Vagina (tissue), 2 donors: ENCODE results near the gene FGA. TPM values are rescaled to one million over a fixed set of nuclear protein-coding genes. Genes with fewer than 3 reads are reported as not detected.

Experiments
- DNase-seq, 2 donors: peaks; one replicate each; pipeline ENCODE4 v3.0.0-alpha.2; 2017; ENCODE audit errors: extremely low spot score in 2 of 2
- H3K27ac ChIP-seq: fragments of 200-600 bp; sonication (generic); one replicate; pipeline ENCODE4 v1.5.1; 2019
- H3K27me3 ChIP-seq: fragments of 200-600 bp; sonication (generic); one replicate; pipeline ENCODE4 v1.5.1; 2019
- H3K36me3 ChIP-seq, 2 donors: fragments of 200-600 bp; sonication (generic); one replicate each; pipeline ENCODE4 v1.5.1; 2017 to 2019
- H3K4me1 ChIP-seq: fragments of 200-600 bp; sonication (generic); one replicate; pipeline ENCODE4 v1.5.1; 2019
- H3K4me3 ChIP-seq, 2 donors: fragments of 200-600 bp; sonication (generic); 1 replicate in 1 of 2; 2 replicates in 1 of 2; pipeline ENCODE4 v1.5.1; 2016 to 2019
- H3K9me3 ChIP-seq: fragments of 200-600 bp; sonication (generic); one replicate; pipeline ENCODE4 v1.5.1; 2019
- POLR2A ChIP-seq, 2 donors: fragments of 450-650 bp; IDR thresholded peaks; one replicate each; pipeline ENCODE4 v1.6.1; 2017; ENCODE audit warnings: antibody characterized with exemption in 2 of 2, mild to moderate bottlenecking in 2 of 2, moderate library complexity in 2 of 2
- POLR2AphosphoS5 ChIP-seq, 2 donors: sonication (generic); formaldehyde crosslinking; IDR thresholded peaks; one replicate each; pipeline ENCODE4 v1.9.0; 2017; ENCODE audit warnings: antibody characterized with exemption in 2 of 2, mild to moderate bottlenecking in 2 of 2, low read depth in 1 of 2; ENCODE audit not compliant: insufficient read depth in 1 of 2
- intact Hi-C: fragments of 100-400 bp; cut with DNase I; formaldehyde crosslinking; loops from one replicate; pipeline ENCODE4 v1.15.1; 2023
- total RNA-seq: library from RNA; depleted of rRNA; stranded (reverse); fragments of >200 nt; gene quantifications from one replicate; pipeline ENCODE4 v1.2.3, GENCODE V29; 2016
- TF ChIP-seq, protein P1 (sequence below), 3 experiments: fragments of 450-650 bp in 2 of 3; fragments of 200-600 bp in 1 of 3; sonication (generic) in 1 of 3; IDR thresholded peaks; one replicate each; pipeline ENCODE4 v1.5.1; 2017 to 2019; ENCODE audit warnings: antibody characterized with exemption in 3 of 3, mild to moderate bottlenecking in 2 of 3, moderate library complexity in 2 of 3

FGA gene
- total RNA-seq, 1 donor from 2014 or later: not detected

DNA sequence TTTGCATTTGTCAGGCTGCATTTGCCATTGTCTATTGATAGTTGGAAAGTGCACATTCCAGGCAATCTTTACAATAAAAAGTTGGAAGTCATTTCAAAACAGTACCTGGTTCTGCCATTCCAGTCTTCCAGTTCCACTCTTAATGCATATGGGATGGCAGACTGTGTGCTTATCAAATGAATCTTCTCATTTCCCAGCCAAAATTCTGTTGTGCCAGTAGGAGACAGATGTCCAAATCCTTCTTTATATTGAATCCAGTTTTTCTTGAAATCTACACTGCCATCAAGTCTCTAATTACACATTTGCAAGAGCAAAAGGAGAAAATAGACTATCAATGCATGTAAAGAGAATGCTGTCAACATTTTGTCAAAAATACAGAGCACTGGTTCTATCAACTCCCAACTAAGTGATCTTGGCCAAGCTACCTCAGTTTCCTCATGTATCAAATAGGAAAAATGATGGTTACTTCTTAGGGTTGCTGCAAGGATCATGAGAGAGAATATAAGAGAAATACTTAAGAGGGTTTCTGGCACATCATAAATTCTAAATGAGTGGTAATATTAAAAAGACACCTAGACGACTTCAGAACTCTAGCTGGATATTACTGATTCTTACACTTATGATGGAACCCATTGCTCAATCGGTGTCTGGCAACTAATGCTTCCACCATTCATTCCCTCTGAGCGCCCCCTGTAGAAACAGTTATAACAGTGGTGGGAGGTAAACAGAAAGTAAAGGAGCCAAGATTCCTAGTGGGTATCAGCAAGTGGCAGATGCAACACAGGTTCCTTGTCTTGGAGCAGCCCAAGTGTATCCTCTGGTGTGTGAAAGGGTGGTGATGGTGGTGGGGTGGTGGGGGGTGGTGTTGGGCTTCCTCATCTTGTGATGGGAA lies 18.1 kb upstream of the FGA start:
- DNase-seq: no peak
- Histone ChIP-seq H3K36me3 (no peaks in the 10 kb centered on the region), H3K27me3 (no peaks in the 10 kb centered on the region), H3K9me3 (no peaks in the 10 kb centered on the region), H3K4me3 (no peak overlapping the region), H3K27ac (no peak overlapping the region), H3K4me1 (no peaks in the 10 kb centered on the region)
- no peak for TF ChIP-seq POLR2A (IDR thresholded peaks at IDR 0.05)
- TF ChIP-seq, protein P1, sequence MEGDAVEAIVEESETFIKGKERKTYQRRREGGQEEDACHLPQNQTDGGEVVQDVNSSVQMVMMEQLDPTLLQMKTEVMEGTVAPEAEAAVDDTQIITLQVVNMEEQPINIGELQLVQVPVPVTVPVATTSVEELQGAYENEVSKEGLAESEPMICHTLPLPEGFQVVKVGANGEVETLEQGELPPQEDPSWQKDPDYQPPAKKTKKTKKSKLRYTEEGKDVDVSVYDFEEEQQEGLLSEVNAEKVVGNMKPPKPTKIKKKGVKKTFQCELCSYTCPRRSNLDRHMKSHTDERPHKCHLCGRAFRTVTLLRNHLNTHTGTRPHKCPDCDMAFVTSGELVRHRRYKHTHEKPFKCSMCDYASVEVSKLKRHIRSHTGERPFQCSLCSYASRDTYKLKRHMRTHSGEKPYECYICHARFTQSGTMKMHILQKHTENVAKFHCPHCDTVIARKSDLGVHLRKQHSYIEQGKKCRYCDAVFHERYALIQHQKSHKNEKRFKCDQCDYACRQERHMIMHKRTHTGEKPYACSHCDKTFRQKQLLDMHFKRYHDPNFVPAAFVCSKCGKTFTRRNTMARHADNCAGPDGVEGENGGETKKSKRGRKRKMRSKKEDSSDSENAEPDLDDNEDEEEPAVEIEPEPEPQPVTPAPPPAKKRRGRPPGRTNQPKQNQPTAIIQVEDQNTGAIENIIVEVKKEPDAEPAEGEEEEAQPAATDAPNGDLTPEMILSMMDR (IDR thresholded peaks at IDR 0.05): no peak
- intact Hi-C loops: no loop called here

GRCh38 chr4:154606728-154607723 lies 16.5 kb upstream of the FGA start:
- TF ChIP-seq POLR2A (IDR thresholded peaks at IDR 0.05): no peak
- TF ChIP-seq, protein P1 (IDR thresholded peaks at IDR 0.05): no peak
- no peak for TF ChIP-seq POLR2AphosphoS5 (IDR thresholded peaks at IDR 0.05; ENCODE audit: insufficient read depth in 1 of 2, low read depth in 1 of 2)
- H3K27ac ChIP-seq: no peak overlapping the region
- no peak overlapping the region for H3K4me3 ChIP-seq
- no peak for DNase-seq
- intact Hi-C loops: no loop called here
- H3K27me3 ChIP-seq: no peaks in the 10 kb centered on the region
- no peaks in the 10 kb centered on the region for H3K9me3 ChIP-seq
- no peaks in the 10 kb centered on the region for H3K36me3 ChIP-seq
- no peaks in the 10 kb centered on the region for H3K4me1 ChIP-seq

DNA sequence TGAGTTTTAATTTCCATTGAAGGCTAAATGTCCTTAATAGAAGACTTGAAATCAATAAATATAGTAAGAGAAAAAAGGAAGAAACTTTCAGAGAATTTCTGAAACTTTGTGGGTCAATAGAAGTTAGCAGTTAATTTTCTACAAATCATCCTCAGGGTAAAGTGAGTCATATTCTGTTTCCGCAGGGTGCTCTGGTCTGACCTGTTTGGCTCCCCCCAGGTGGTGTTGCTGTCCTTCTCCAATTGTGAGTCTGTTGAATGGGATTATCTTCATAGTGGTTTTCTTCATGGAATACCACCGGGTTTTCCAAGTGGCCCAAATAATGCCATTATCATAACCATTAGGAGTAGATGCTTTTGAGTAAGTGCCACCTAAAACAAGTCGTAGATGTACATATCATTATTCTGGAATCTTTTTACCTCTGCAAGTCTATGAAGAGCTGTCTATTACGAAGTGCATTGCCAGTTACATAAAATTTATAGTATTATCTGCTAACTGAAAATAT lies 14.2 kb upstream of the FGA start:
- no peak overlapping the region for H3K4me3 ChIP-seq
- intact Hi-C loops: no loop called here
- no peak overlapping the region for H3K27ac ChIP-seq
- H3K27me3 ChIP-seq: no peaks in the 10 kb centered on the region
- no peaks in the 10 kb centered on the region for H3K36me3 ChIP-seq
- no peaks in the 10 kb centered on the region for H3K9me3 ChIP-seq
- H3K4me1 ChIP-seq: no peaks in the 10 kb centered on the region
- no peak for DNase-seq
- TF ChIP-seq POLR2A (IDR thresholded peaks at IDR 0.05): no peak
- no peak for TF ChIP-seq POLR2AphosphoS5 (IDR thresholded peaks at IDR 0.05; ENCODE audit: insufficient read depth in 1 of 2, low read depth in 1 of 2)
- TF ChIP-seq, protein P1 (IDR thresholded peaks at IDR 0.05): no peak

GRCh38 chr4:154603033-154603943 lies 12.7 kb upstream of the FGA start:
- no peaks in the 10 kb centered on the region for H3K27me3 ChIP-seq
- no peak for DNase-seq
- H3K4me3 ChIP-seq: no peak overlapping the region
- intact Hi-C loops: no loop called here
- no peaks in the 10 kb centered on the region for H3K36me3 ChIP-seq
- no peaks in the 10 kb centered on the region for H3K9me3 ChIP-seq
- H3K27ac ChIP-seq: no peak overlapping the region
- H3K4me1 ChIP-seq: no peaks in the 10 kb centered on the region
- TF ChIP-seq POLR2AphosphoS5 (IDR thresholded peaks at IDR 0.05; ENCODE audit: insufficient read depth in 1 of 2, low read depth in 1 of 2) (no peak), POLR2A (IDR thresholded peaks at IDR 0.05) (no peak)
- TF ChIP-seq, protein P1 (IDR thresholded peaks at IDR 0.05): no peak
